Measurements from ENCODE around the gene STARD8.

The STARD8 gene

GRCh38 chrX:68691921-68692320 lies 44.5 kb downstream of the STARD8 start:
- no peak for DNase-seq

GRCh38 chrX:68692651-68693050 lies 45.2 kb downstream of the STARD8 start:
- DNase-seq = no peak

GRCh38 chrX:68693481-68694434 lies 46.3 kb downstream of the STARD8 start:
- peak; percentile 70 to 82 for DNase-seq

- no peak for DNase-seq
Observed at GRCh38 chrX:68694435-68695205, 47.2 kb downstream of the STARD8 start.

- no peak for DNase-seq
Observed at GRCh38 chrX:68695206-68695845, 47.9 kb downstream of the STARD8 start.

GRCh38 chrX:68696267-68696990 lies 49.0 kb downstream of the STARD8 start:
- no peak for DNase-seq

GRCh38 chrX:68697036-68697435 lies 49.6 kb downstream of the STARD8 start:
- DNase-seq = no peak

GRCh38 chrX:68697465-68698125 lies 50.1 kb downstream of the STARD8 start:
- DNase-seq = no peak

- DNase-seq = no peak
Observed at GRCh38 chrX:68698942-68699341, 51.5 kb downstream of the STARD8 start.

- DNase-seq = no peak
Observed at GRCh38 chrX:68699960-68700746, 52.7 kb downstream of the STARD8 start.

- DNase-seq = no peak
Observed at GRCh38 chrX:68703369-68703768, 55.9 kb downstream of the STARD8 start.

- no peak for DNase-seq
Observed at GRCh38 chrX:68703846-68704245, 56.4 kb downstream of the STARD8 start.

GRCh38 chrX:68705986-68706385 lies 58.5 kb downstream of the STARD8 start:
- DNase-seq = no peak

GRCh38 chrX:68708503-68709290 lies 61.2 kb downstream of the STARD8 start:
- DNase-seq = peak in 1 of 2 experiments; percentile 16

- DNase-seq = peak; percentile 17 to 60
Observed at GRCh38 chrX:68710870-68711576, 63.6 kb downstream of the STARD8 start.

- no peak for DNase-seq
Observed at GRCh38 chrX:68711845-68712244, 64.4 kb downstream of the STARD8 start.

GRCh38 chrX:68714856-68715255 lies 67.4 kb downstream of the STARD8 start:
- DNase-seq = no peak

GRCh38 chrX:68717196-68717595 lies 69.7 kb downstream of the STARD8 start:
- DNase-seq = no peak

- no peak for DNase-seq
Observed at GRCh38 chrX:68717663-68718442, 70.4 kb downstream of the STARD8 start.

Data from NCI-H524 (cell line).